Measurements from ENCODE around the gene SORBS1. TPM values are rescaled to one million over a fixed set of nuclear protein-coding genes. Genes with fewer than 3 reads are reported as not detected.

SORBS1 gene
- total RNA-seq, 4 donors from 2014 or later: 35.1 to 53.1 (median 43.3) TPM

- TF ChIP-seq, protein P1, sequence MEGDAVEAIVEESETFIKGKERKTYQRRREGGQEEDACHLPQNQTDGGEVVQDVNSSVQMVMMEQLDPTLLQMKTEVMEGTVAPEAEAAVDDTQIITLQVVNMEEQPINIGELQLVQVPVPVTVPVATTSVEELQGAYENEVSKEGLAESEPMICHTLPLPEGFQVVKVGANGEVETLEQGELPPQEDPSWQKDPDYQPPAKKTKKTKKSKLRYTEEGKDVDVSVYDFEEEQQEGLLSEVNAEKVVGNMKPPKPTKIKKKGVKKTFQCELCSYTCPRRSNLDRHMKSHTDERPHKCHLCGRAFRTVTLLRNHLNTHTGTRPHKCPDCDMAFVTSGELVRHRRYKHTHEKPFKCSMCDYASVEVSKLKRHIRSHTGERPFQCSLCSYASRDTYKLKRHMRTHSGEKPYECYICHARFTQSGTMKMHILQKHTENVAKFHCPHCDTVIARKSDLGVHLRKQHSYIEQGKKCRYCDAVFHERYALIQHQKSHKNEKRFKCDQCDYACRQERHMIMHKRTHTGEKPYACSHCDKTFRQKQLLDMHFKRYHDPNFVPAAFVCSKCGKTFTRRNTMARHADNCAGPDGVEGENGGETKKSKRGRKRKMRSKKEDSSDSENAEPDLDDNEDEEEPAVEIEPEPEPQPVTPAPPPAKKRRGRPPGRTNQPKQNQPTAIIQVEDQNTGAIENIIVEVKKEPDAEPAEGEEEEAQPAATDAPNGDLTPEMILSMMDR (IDR thresholded peaks at IDR 0.05): no peak
- no peak for TF ChIP-seq POLR2A (IDR thresholded peaks at IDR 0.05)
- WGBS, 2 donors: 66 to 73% methylated on average over 8 of the region's 8 CpGs
- peak in 1 of 2 donors; percentile 77 for DNase-seq (ENCODE audit: low spot score in 2 of 2)
- no peak overlapping the region for H3K4me3 ChIP-seq (ENCODE audit: low read depth, poor library complexity, severe bottlenecking)
- intact Hi-C loops (cut with DNase I; ENCODE audit: low total_unique reads): no loop called here
These were observed 85.2 kb downstream of the SORBS1 start for GRCh38 chr10:95475827-95476468.

DNA sequence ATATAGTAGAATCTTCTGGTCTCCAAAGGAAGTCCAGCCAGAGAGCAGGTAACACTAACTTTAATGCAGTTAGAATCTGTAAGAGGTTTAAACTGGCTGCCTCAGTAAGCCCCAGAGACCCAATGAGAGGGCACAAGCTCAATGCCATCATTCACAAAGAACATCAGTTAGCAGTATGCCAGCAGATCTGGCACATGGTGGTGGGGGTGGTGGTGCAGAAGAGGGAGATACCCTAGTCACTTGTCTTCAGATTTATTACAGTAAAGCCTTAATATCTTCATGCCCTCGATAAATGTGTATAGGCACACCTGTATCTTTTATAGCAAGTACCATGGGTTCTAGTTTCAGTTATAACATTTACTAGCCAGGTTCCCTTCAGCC lies 86.2 kb downstream of the SORBS1 start:
- TF ChIP-seq, protein P1 (IDR thresholded peaks at IDR 0.05): no peak
- no peak for TF ChIP-seq POLR2A (IDR thresholded peaks at IDR 0.05)
- WGBS, 2 donors: 70 to 73% methylated on average over 1 of the region's 1 CpG
- intact Hi-C loops (cut with DNase I; ENCODE audit: low total_unique reads): no loop called here
- DNase-seq (ENCODE audit: low spot score in 2 of 2): peak in 1 of 2 donors; percentile 14
- no peak overlapping the region for H3K4me3 ChIP-seq (ENCODE audit: low read depth, poor library complexity, severe bottlenecking)

- intact Hi-C loops (cut with DNase I; ENCODE audit: low total_unique reads): no loop called here
- H3K4me3 ChIP-seq (ENCODE audit: low read depth, poor library complexity, severe bottlenecking): no peak overlapping the region
- TF ChIP-seq, protein P1 (IDR thresholded peaks at IDR 0.05): no peak
- no peak for TF ChIP-seq POLR2A (IDR thresholded peaks at IDR 0.05)
- peak in 1 of 2 donors; percentile 36 for DNase-seq (ENCODE audit: low spot score in 2 of 2)
- 14% methylated on average over 7 of the region's 7 CpGs for WGBS, 2 donors
These were observed 86.8 kb downstream of the SORBS1 start for GRCh38 chr10:95474228-95475002.

- 93 to 94% methylated on average over 13 of the region's 13 CpGs for WGBS, 2 donors
These were observed 88.7 kb downstream of the SORBS1 start for GRCh38 chr10:95472304-95473088.

DNA sequence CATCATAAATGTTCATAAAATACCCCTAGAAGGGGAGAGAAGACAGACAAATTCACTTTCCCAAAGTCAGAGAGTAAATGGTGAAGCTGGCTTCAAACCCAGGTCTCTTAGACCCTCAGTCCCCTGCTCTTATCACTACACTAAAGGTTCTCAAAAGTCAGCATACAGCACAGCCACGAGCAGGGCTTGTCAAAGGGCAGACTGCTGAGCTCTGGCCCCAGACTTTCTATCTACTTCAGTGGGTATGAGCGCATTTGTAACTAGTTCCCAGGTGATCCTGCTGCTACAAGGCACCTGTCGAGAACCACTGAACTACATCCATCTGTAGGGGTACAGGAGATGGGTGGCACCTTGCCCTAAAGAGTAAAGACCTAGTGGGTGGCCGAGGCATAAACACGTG lies 91.5 kb downstream of the SORBS1 start:
- TF ChIP-seq POLR2A (IDR thresholded peaks at IDR 0.05): no peak
- TF ChIP-seq, protein P1 (IDR thresholded peaks at IDR 0.05): no peak
- intact Hi-C loops (cut with DNase I; ENCODE audit: low total_unique reads): no loop called here
- H3K4me3 ChIP-seq (ENCODE audit: low read depth, poor library complexity, severe bottlenecking): no peak overlapping the region
- DNase-seq (ENCODE audit: low spot score in 2 of 2): no peak
- 64 to 76% methylated on average over 5 of the region's 5 CpGs for WGBS, 2 donors

More at GRCh38 chr10:95472304-95473088, 88.7 kb downstream of the SORBS1 start:
- DNase-seq (ENCODE audit: low spot score in 2 of 2): no peak
- intact Hi-C loops (cut with DNase I; ENCODE audit: low total_unique reads): no loop called here
- TF ChIP-seq, protein P1 (IDR thresholded peaks at IDR 0.05): no peak
- no peak for TF ChIP-seq POLR2A (IDR thresholded peaks at IDR 0.05)
- H3K4me3 ChIP-seq (ENCODE audit: low read depth, poor library complexity, severe bottlenecking): no peak overlapping the region
